KMS-11 (cell line): ENCODE measurements around the gene TRAPPC6A.
"Not testable (repeated sequence)": the region's sequence is repeated elsewhere in the genome, so short reads cannot be mapped to it uniquely, and the experiment has no call there.

Experiments used
- H2AFZ ChIP-seq: fragments of 200-600 bp; sonication (generic); 2 replicates; pipeline ENCODE4 v1.6.1; 2016; ENCODE audit warnings: antibody characterized with exemption, mixed run types, low read depth
- H3K27ac ChIP-seq: fragments of 200-600 bp; sonication (generic); 2 replicates; pipeline ENCODE4 v1.6.1; 2016; ENCODE audit warnings: mild to moderate bottlenecking, mixed run types
- H3K27me3 ChIP-seq: fragments of 200-600 bp; sonication (generic); 2 replicates; pipeline ENCODE4 v1.6.1; 2017; ENCODE audit warnings: mild to moderate bottlenecking, low read depth, mixed run types, moderate library complexity; ENCODE audit not compliant: insufficient read depth
- H3K36me3 ChIP-seq: fragments of 200-600 bp; sonication (generic); 2 replicates; pipeline ENCODE4 v1.6.1; 2017; ENCODE audit warnings: mild to moderate bottlenecking, mixed run types; ENCODE audit not compliant: insufficient read depth
- H3K4me1 ChIP-seq: fragments of 200-600 bp; sonication (generic); 2 replicates; pipeline ENCODE4 v1.6.1; 2016; ENCODE audit warnings: mild to moderate bottlenecking, low read depth, mixed run types; ENCODE audit not compliant: poor library complexity, severe bottlenecking
- H3K4me2 ChIP-seq: fragments of 200-600 bp; sonication (generic); 2 replicates; pipeline ENCODE4 v1.7.0; 2016; ENCODE audit warnings: mild to moderate bottlenecking, mixed run types
- H3K4me3 ChIP-seq: fragments of 200-600 bp; sonication (generic); IDR thresholded peaks from 2 replicates; pipeline ENCODE4 v1.6.1; 2017; ENCODE audit warnings: low read depth, low read length, mixed read lengths; ENCODE audit not compliant: insufficient read depth
- H3K79me2 ChIP-seq: fragments of 200-600 bp; sonication (generic); 2 replicates; pipeline ENCODE4 v1.6.1; 2016; ENCODE audit warnings: low read depth, mixed run types; ENCODE audit not compliant: insufficient read depth
- H3K9ac ChIP-seq: fragments of 200-600 bp; sonication (generic); 2 replicates; pipeline ENCODE4 v1.6.1; 2016; ENCODE audit warnings: mild to moderate bottlenecking, mixed run types
- H4K20me1 ChIP-seq: fragments of 200-600 bp; sonication (generic); 2 replicates; pipeline ENCODE4 v1.6.1; 2016; ENCODE audit warnings: mild to moderate bottlenecking, mixed run types; ENCODE audit not compliant: insufficient read depth
- TF ChIP-seq, protein P1 (sequence below): fragments of 200-600 bp; sonication (generic); conservative IDR thresholded peaks from 2 replicates; pipeline ENCODE4 v1.6.1; 2017; ENCODE audit warnings: low read depth, mild to moderate bottlenecking, antibody characterized with exemption, low read length, moderate library complexity, mixed read lengths

Gene TRAPPC6A

GRCh38 chr19:45121827-45122345 lies 56.2 kb downstream of the TRAPPC6A start:
- TF ChIP-seq, protein P1, sequence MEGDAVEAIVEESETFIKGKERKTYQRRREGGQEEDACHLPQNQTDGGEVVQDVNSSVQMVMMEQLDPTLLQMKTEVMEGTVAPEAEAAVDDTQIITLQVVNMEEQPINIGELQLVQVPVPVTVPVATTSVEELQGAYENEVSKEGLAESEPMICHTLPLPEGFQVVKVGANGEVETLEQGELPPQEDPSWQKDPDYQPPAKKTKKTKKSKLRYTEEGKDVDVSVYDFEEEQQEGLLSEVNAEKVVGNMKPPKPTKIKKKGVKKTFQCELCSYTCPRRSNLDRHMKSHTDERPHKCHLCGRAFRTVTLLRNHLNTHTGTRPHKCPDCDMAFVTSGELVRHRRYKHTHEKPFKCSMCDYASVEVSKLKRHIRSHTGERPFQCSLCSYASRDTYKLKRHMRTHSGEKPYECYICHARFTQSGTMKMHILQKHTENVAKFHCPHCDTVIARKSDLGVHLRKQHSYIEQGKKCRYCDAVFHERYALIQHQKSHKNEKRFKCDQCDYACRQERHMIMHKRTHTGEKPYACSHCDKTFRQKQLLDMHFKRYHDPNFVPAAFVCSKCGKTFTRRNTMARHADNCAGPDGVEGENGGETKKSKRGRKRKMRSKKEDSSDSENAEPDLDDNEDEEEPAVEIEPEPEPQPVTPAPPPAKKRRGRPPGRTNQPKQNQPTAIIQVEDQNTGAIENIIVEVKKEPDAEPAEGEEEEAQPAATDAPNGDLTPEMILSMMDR = no peak
- peaks cover 74% of the 10 kb centered on the region for H3K4me1 ChIP-seq
- H3K9ac ChIP-seq = no peak overlapping the region; the same call in 1 of the 2 replicates
- no peak overlapping the region for H2AFZ ChIP-seq
- no peaks in the 10 kb centered on the region for H3K27me3 ChIP-seq
- no peaks in the 10 kb centered on the region for H3K36me3 ChIP-seq
- H3K79me2 ChIP-seq = peaks cover 64% of the 10 kb centered on the region
- no peaks in the 10 kb centered on the region for H4K20me1 ChIP-seq
- H3K4me2 ChIP-seq = peak overlapping the region; percentile 100
- no peak overlapping the region for H3K4me3 ChIP-seq
- peak overlapping the region; percentile 11; the same call in 1 of the 2 replicates for H3K27ac ChIP-seq

GRCh38 chr19:45119582-45119981 lies 58.5 kb downstream of the TRAPPC6A start:
- H3K27me3 ChIP-seq = no peaks in the 10 kb centered on the region
- H2AFZ ChIP-seq = no peak overlapping the region
- TF ChIP-seq, protein P1 = no peak
- H3K4me2 ChIP-seq = peak overlapping the region; percentile 100
- no peak overlapping the region for H3K4me3 ChIP-seq
- peak overlapping the region; percentile 91 for H3K27ac ChIP-seq
- no peaks in the 10 kb centered on the region for H3K36me3 ChIP-seq
- H3K79me2 ChIP-seq = peaks cover 72% of the 10 kb centered on the region; the same call in 1 of the 2 replicates
- peak overlapping the region; percentile 52; the same call in 1 of the 2 replicates for H3K9ac ChIP-seq
- peaks cover 77% of the 10 kb centered on the region for H3K4me1 ChIP-seq
- H4K20me1 ChIP-seq = no peaks in the 10 kb centered on the region

- Histone ChIP-seq H3K79me2 (peaks cover 67% of the 10 kb centered on the region; the same call in 1 of the 2 replicates), H3K9ac (peak overlapping the region; percentile 52; the same call in 1 of the 2 replicates), H3K4me1 (peaks cover 81% of the 10 kb centered on the region), H3K27ac (peak overlapping the region; percentile 91), H3K4me2 (peak overlapping the region; percentile 100)
- not testable (repeated sequence) for H3K27me3 ChIP-seq, H3K36me3 ChIP-seq, H2AFZ ChIP-seq, H3K4me3 ChIP-seq, H4K20me1 ChIP-seq
Measured at GRCh38 chr19:45118591-45119355, 59.3 kb downstream of the TRAPPC6A start.

DNA sequence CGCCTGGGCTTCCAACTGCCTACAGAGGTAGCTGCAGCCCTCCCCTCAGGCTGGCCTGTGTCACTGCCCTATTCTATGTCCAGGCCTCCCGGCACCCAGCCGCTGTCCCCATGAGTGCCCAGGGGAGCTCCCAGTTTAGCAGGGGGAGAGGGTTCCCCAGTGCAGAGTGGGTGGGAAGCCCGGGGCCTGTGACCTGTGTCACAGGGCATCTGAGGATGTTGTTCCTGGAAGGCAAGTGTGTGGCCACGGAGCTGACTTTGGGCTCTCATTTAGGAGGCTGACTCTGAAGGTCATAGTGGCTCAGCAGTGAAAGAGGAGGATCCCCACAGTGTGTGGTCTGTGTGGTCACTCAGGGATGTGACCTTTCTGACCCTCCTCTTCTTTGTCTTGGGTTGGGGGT lies 59.9 kb downstream of the TRAPPC6A start:
- no peak overlapping the region for H3K4me3 ChIP-seq
- peak overlapping the region; percentile 100 for H3K4me2 ChIP-seq
- H3K36me3 ChIP-seq = no peaks in the 10 kb centered on the region
- H3K9ac ChIP-seq = peak overlapping the region; percentile 52; the same call in 1 of the 2 replicates
- H3K79me2 ChIP-seq = peaks cover 65% of the 10 kb centered on the region; the same call in 1 of the 2 replicates
- H3K27ac ChIP-seq = peak overlapping the region; percentile 91
- TF ChIP-seq, protein P1 = no peak
- H2AFZ ChIP-seq = no peak overlapping the region
- peaks cover 88% of the 10 kb centered on the region for H3K4me1 ChIP-seq
- H3K27me3 ChIP-seq = no peaks in the 10 kb centered on the region
- no peaks in the 10 kb centered on the region for H4K20me1 ChIP-seq
